PC-9 (cell line): ENCODE results near the gene CDH18.

Experiments used
- EZH2 ChIP-seq: fragments of 200-600 bp; sonication (generic); IDR thresholded peaks from 2 replicates; pipeline ENCODE4 v1.8.0; 2017; ENCODE audit warnings: antibody characterized with exemption, low read depth
- TF ChIP-seq, protein P1 (sequence below): fragments of 200-600 bp; sonication (generic); conservative IDR thresholded peaks from 2 replicates; pipeline ENCODE4 v1.6.1; 2017; ENCODE audit warnings: mixed run types, antibody characterized with exemption, mild to moderate bottlenecking, moderate library complexity

DNA sequence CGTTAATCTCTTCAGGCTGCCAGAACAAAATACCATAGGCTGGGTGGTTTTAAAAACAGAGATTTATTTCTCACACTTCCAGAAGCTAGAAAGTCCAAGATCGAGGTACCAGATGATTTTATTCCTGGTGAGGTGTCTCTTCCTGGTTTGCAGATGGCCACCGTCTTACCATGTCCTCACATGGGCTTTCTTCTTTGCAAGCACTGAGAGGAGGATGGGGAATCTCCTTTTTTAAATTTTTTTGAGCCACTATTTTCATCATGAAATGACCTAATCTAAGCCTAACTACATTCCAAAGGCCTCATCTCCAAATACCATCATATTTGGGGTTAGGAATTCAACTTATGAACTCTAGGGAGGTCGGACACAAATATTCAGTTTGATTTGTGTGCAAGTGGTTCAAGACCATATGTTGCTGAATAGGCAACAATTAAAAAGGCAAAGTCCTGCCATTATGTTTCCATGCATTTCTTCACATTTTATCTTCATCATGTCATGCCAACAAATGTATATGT, 371.2 kb downstream of the CDH18 start:
- TF ChIP-seq, protein P1, sequence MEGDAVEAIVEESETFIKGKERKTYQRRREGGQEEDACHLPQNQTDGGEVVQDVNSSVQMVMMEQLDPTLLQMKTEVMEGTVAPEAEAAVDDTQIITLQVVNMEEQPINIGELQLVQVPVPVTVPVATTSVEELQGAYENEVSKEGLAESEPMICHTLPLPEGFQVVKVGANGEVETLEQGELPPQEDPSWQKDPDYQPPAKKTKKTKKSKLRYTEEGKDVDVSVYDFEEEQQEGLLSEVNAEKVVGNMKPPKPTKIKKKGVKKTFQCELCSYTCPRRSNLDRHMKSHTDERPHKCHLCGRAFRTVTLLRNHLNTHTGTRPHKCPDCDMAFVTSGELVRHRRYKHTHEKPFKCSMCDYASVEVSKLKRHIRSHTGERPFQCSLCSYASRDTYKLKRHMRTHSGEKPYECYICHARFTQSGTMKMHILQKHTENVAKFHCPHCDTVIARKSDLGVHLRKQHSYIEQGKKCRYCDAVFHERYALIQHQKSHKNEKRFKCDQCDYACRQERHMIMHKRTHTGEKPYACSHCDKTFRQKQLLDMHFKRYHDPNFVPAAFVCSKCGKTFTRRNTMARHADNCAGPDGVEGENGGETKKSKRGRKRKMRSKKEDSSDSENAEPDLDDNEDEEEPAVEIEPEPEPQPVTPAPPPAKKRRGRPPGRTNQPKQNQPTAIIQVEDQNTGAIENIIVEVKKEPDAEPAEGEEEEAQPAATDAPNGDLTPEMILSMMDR: no peak
- TF ChIP-seq EZH2: no peak
